ENCODE measurements around the gene DNAH1. TPM values are rescaled to one million over a fixed set of nuclear protein-coding genes. Genes with fewer than 3 reads are reported as not detected.
A peak's percentile ranks its signal among the peaks of the same experiment; 100 is the strongest.

The DNAH1 gene
- total and polyA plus RNA-seq, 2 of the 13 experiments (the other 11 are each of a cell fraction or from before 2014, with no cell fraction given) = 0.64 to 3.5 TPM

DNA sequence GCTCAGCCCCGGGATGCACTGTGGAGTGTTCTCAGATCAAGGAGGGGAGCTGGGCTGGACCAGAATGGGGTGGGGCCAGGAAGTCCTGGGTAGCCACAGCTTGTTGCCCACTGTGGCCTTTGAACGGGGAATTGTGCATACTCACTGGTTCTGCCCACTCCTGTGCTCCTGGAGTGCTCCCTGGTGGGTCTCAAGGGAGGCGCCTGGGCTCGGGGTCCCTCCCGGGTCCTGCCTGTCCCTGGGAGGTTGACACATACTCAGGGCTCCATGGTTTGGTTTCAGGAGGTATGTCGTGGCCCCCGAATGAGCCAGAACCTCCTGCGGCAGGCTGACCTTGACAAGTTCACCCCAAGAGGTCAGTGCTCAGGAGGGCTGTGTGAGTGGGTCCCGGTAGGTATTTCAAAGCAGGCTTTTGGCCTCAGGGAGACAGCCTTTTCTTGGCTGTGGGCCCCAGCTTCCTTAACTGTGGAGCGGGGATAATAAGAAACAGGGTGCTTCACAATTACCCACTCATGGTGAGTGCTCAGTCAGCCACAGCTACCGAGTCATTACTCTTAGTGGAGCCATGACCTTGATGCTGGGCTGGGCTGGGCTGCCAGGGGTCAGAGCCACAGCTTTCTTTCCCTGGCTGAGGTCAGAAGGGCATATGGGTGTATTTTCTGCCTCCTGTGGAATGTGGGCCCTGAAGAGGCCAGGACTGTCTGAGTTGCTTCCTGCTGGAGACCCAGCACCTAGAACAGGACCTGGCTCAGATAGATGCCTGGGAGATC is 7.6 kb downstream of the DNAH1 start (continued):
- TF ChIP-seq ARHGAP35 (CRISPR knock-in tag; IDR thresholded peaks at IDR 0.05; ENCODE audit: borderline replicate concordance) (0 out of 2 replicates have a peak, but pooled peaks have one; percentile 26), NR2F1 (CRISPR knock-in tag; IDR thresholded peaks at IDR 0.05) (peak; percentile 63 to 75; a peak in 3 of 4 replicates), ZNF317 (CRISPR knock-in tag; IDR thresholded peaks at IDR 0.05) (no peak), ZNF33B (CRISPR knock-in tag; IDR thresholded peaks at IDR 0.05) (0 out of 2 replicates have a peak, but pooled peaks have one; percentile 24), TEAD3 (CRISPR knock-in tag; optimal IDR thresholded peaks at IDR 0.05; ENCODE audit: borderline replicate concordance) (peak; percentile 46), GPN1 (CRISPR knock-in tag; IDR thresholded peaks at IDR 0.05; ENCODE audit: borderline replicate concordance) (no peak), SRSF9 (IDR thresholded peaks at IDR 0.05; ENCODE audit: borderline replicate concordance, insufficient read depth, low read depth, low read length, poor library complexity, severe bottlenecking) (no peak), SNRNP70 (IDR thresholded peaks at IDR 0.05; ENCODE audit: low read depth, low read length) (no peak), ZNF75D (CRISPR knock-in tag; IDR thresholded peaks at IDR 0.05; ENCODE audit: borderline replicate concordance) (no peak), SIX4 (CRISPR knock-in tag; IDR thresholded peaks at IDR 0.05) (no peak), KDM5A (IDR thresholded peaks at IDR 0.05; ENCODE audit: borderline replicate concordance, low read length) (no peak), NFYB (CRISPR knock-in tag; IDR thresholded peaks at IDR 0.05) (no peak), BCL6 (CRISPR knock-in tag; IDR thresholded peaks at IDR 0.05) (peak; percentile 46; the same call in 1 of the 2 replicates), HIVEP1 (CRISPR knock-in tag; IDR thresholded peaks at IDR 0.05) (no peak), NR2F2 (IDR thresholded peaks at IDR 0.05; ENCODE audit: borderline replicate concordance, low read depth) (peak; percentile 58; the same call in 1 of the 2 replicates), FOXK2 (IDR thresholded peaks at IDR 0.05) (no peak), HNF4A (CRISPR knock-in tag; IDR thresholded peaks at IDR 0.05) (peak; percentile 20; the same call in 1 of the 2 replicates), ZNF501 (CRISPR knock-in tag; IDR thresholded peaks at IDR 0.05) (no peak), ZC3H4 (CRISPR knock-in tag; IDR thresholded peaks at IDR 0.05; ENCODE audit: borderline replicate concordance) (no peak), ZNF329 (CRISPR knock-in tag; IDR thresholded peaks at IDR 0.05; ENCODE audit: low read depth) (no peak), CCAR2 (optimal IDR thresholded peaks at IDR 0.05; ENCODE audit: low read depth, low read length) (no peak), ZNF274 (CRISPR knock-in tag; IDR thresholded peaks at IDR 0.05) (no peak), RBM22 (optimal IDR thresholded peaks at IDR 0.05; ENCODE audit: low read length) (no peak), ZNF460 (CRISPR knock-in tag; IDR thresholded peaks at IDR 0.05; ENCODE audit: borderline replicate concordance) (no peak)
- TF ChIP-seq, protein P1, sequence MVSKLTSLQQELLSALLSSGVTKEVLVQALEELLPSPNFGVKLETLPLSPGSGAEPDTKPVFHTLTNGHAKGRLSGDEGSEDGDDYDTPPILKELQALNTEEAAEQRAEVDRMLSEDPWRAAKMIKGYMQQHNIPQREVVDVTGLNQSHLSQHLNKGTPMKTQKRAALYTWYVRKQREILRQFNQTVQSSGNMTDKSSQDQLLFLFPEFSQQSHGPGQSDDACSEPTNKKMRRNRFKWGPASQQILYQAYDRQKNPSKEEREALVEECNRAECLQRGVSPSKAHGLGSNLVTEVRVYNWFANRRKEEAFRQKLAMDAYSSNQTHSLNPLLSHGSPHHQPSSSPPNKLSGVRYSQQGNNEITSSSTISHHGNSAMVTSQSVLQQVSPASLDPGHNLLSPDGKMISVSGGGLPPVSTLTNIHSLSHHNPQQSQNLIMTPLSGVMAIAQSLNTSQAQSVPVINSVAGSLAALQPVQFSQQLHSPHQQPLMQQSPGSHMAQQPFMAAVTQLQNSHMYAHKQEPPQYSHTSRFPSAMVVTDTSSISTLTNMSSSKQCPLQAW (CRISPR knock-in tag; IDR thresholded peaks at IDR 0.05) = no peak
- TF ChIP-seq, protein P2, sequence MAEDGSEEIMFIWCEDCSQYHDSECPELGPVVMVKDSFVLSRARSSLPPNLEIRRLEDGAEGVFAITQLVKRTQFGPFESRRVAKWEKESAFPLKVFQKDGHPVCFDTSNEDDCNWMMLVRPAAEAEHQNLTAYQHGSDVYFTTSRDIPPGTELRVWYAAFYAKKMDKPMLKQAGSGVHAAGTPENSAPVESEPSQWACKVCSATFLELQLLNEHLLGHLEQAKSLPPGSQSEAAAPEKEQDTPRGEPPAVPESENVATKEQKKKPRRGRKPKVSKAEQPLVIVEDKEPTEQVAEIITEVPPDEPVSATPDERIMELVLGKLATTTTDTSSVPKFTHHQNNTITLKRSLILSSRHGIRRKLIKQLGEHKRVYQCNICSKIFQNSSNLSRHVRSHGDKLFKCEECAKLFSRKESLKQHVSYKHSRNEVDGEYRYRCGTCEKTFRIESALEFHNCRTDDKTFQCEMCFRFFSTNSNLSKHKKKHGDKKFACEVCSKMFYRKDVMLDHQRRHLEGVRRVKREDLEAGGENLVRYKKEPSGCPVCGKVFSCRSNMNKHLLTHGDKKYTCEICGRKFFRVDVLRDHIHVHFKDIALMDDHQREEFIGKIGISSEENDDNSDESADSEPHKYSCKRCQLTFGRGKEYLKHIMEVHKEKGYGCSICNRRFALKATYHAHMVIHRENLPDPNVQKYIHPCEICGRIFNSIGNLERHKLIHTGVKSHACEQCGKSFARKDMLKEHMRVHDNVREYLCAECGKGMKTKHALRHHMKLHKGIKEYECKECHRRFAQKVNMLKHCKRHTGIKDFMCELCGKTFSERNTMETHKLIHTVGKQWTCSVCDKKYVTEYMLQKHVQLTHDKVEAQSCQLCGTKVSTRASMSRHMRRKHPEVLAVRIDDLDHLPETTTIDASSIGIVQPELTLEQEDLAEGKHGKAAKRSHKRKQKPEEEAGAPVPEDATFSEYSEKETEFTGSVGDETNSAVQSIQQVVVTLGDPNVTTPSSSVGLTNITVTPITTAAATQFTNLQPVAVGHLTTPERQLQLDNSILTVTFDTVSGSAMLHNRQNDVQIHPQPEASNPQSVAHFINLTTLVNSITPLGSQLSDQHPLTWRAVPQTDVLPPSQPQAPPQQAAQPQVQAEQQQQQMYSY (CRISPR knock-in tag; IDR thresholded peaks at IDR 0.05) = no peak
